NB4 (cell line): Measurements from ENCODE around the gene CCT8L2.

Experiments used
- MYC ChIP-seq: IDR thresholded peaks from 2 replicates; pipeline ENCODE4 v1.6.1; 2011; ENCODE audit warnings: low read depth, low read length
- POLR2A ChIP-seq: IDR thresholded peaks from 2 replicates; pipeline ENCODE4 v1.6.1; 2011; ENCODE audit warnings: mild to moderate bottlenecking; ENCODE audit not compliant: insufficient read length; ENCODE audit errors: extremely low read depth
- TF ChIP-seq, protein P1 (sequence below): IDR thresholded peaks from one replicate; pipeline ENCODE4 v1.5.1; 2012; ENCODE audit warnings: low read depth, low read length
- TF ChIP-seq, protein P2 (sequence below): IDR thresholded peaks from 2 replicates; pipeline ENCODE4 v1.6.1; 2011; ENCODE audit warnings: low read depth, low read length

DNA sequence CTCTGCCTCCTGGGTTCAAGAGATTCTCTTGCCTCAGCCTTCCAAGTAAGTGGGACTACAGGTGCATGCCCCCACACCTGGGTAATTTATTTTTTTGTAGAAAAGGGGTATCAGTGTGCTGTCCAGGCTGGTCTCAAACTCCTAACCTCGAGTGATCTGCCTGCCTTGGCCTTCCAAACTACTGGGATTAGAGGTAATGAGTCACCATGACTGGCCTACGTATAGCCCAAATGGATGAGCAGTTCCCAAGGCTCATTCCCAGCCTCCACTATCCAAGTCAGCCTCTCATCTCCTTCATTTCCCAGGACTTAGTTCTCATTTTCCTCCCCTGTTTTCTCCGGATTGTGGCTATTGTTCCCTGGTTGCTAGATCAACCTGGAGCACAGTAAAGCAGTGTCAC, 5.6 kb downstream of the CCT8L2 start:
- TF ChIP-seq, protein P1, sequence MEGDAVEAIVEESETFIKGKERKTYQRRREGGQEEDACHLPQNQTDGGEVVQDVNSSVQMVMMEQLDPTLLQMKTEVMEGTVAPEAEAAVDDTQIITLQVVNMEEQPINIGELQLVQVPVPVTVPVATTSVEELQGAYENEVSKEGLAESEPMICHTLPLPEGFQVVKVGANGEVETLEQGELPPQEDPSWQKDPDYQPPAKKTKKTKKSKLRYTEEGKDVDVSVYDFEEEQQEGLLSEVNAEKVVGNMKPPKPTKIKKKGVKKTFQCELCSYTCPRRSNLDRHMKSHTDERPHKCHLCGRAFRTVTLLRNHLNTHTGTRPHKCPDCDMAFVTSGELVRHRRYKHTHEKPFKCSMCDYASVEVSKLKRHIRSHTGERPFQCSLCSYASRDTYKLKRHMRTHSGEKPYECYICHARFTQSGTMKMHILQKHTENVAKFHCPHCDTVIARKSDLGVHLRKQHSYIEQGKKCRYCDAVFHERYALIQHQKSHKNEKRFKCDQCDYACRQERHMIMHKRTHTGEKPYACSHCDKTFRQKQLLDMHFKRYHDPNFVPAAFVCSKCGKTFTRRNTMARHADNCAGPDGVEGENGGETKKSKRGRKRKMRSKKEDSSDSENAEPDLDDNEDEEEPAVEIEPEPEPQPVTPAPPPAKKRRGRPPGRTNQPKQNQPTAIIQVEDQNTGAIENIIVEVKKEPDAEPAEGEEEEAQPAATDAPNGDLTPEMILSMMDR = no peak
- no peak for TF ChIP-seq POLR2A
- no peak for TF ChIP-seq MYC
- TF ChIP-seq, protein P2, sequence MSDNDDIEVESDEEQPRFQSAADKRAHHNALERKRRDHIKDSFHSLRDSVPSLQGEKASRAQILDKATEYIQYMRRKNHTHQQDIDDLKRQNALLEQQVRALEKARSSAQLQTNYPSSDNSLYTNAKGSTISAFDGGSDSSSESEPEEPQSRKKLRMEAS = no peak
